Measurements from ENCODE around the gene UMAD1.
"Not testable (repeated sequence)": the region's sequence is repeated elsewhere in the genome, so short reads cannot be mapped to it uniquely, and the experiment has no call there.

Gene UMAD1

GRCh38 chr7:7808156-7808555 is 167.6 kb downstream of the UMAD1 start:
- no peak for DNase-seq

GRCh38 chr7:7808626-7809025 is 168.1 kb downstream of the UMAD1 start:
- no peak for DNase-seq

- DNase-seq, result no peak
These were observed 169.8 kb downstream of the UMAD1 start for GRCh38 chr7:7810380-7810779.

- DNase-seq, result no peak
These were observed 170.3 kb downstream of the UMAD1 start for GRCh38 chr7:7810826-7811225.

GRCh38 chr7:7812112-7812511 is 171.6 kb downstream of the UMAD1 start:
- no peak for DNase-seq

- DNase-seq, result no peak
These were observed 174.8 kb downstream of the UMAD1 start for GRCh38 chr7:7815395-7815794.

- no peak for DNase-seq
These were observed 175.5 kb downstream of the UMAD1 start for GRCh38 chr7:7816084-7816483.

GRCh38 chr7:7816816-7817536 is 176.4 kb downstream of the UMAD1 start:
- no peak for DNase-seq

GRCh38 chr7:7817748-7818147 is 177.2 kb downstream of the UMAD1 start:
- DNase-seq, result no peak

- DNase-seq, result not testable (repeated sequence)
These were observed 177.6 kb downstream of the UMAD1 start for GRCh38 chr7:7818179-7818578.

GRCh38 chr7:7819442-7820247 is 179.1 kb downstream of the UMAD1 start:
- DNase-seq, result no peak

GRCh38 chr7:7820409-7820808 is 179.9 kb downstream of the UMAD1 start:
- DNase-seq, result no peak

- no peak for DNase-seq
These were observed 180.4 kb downstream of the UMAD1 start for GRCh38 chr7:7820939-7821338.

- DNase-seq, result no peak
These were observed 181.0 kb downstream of the UMAD1 start for GRCh38 chr7:7821517-7821916.

GRCh38 chr7:7825294-7825693 is 184.7 kb downstream of the UMAD1 start:
- DNase-seq, result not testable (repeated sequence)

GRCh38 chr7:7829667-7830066 is 189.1 kb downstream of the UMAD1 start:
- no peak for DNase-seq

GRCh38 chr7:7830122-7830878 is 189.7 kb downstream of the UMAD1 start:
- no peak for DNase-seq

GRCh38 chr7:7832518-7832917 is 192.0 kb downstream of the UMAD1 start:
- no peak for DNase-seq

GRCh38 chr7:7834761-7835160 is 194.2 kb downstream of the UMAD1 start:
- no peak for DNase-seq

GRCh38 chr7:7841027-7841426 is 200.5 kb downstream of the UMAD1 start:
- no peak for DNase-seq

GRCh38 chr7:7843240-7843639 is 202.7 kb downstream of the UMAD1 start:
- DNase-seq, result no peak

- no peak for DNase-seq
These were observed 203.4 kb downstream of the UMAD1 start for GRCh38 chr7:7843972-7844371.

GRCh38 chr7:7848246-7848645 is 207.7 kb downstream of the UMAD1 start:
- DNase-seq, result no peak

GRCh38 chr7:7848892-7849291 is 208.3 kb downstream of the UMAD1 start:
- no peak for DNase-seq
